ENCODE measurements around the gene PRKCG. TPM values are rescaled to one million over a fixed set of nuclear protein-coding genes. Genes with fewer than 3 reads are reported as not detected.

The PRKCG gene
- total RNA-seq, 3 donors from 2014 or later, result 0.09 to 0.35 TPM; not detected in 1

- DNase-seq (no peak), ATAC-seq (no peak)
- H3K4me3 ChIP-seq, result no peak overlapping the region
- no peaks in the 10 kb centered on the region for H3K36me3 ChIP-seq (ENCODE audit: low read depth)
- H3K4me1 ChIP-seq (ENCODE audit: low read depth), result peaks cover 2% of the 10 kb centered on the region
- intact Hi-C loops (cut with DNase I, micrococcal nuclease), result no loop called here
- no peak for TF ChIP-seq CTCF (IDR thresholded peaks at IDR 0.05)
- H3K9me3 ChIP-seq, result no peaks in the 10 kb centered on the region
These were observed 23.8 kb downstream of the PRKCG start for GRCh38 chr19:53905787-53906186.

GRCh38 chr19:53906211-53907192, 24.5 kb downstream of the PRKCG start:
- H3K9me3 ChIP-seq, result no peaks in the 10 kb centered on the region
- intact Hi-C loops (cut with DNase I, micrococcal nuclease), result no loop called here
- peaks cover 2% of the 10 kb centered on the region for H3K4me1 ChIP-seq (ENCODE audit: low read depth)
- TF ChIP-seq CTCF (IDR thresholded peaks at IDR 0.05), result peak; percentile 74
- DNase-seq (peak; percentile 52 to 60 (median 58)), ATAC-seq (peak; percentile 72)
- no peaks in the 10 kb centered on the region for H3K36me3 ChIP-seq (ENCODE audit: low read depth)
- H3K4me3 ChIP-seq, result no peak overlapping the region

GRCh38 chr19:53907193-53907581, 25.2 kb downstream of the PRKCG start:
- Histone ChIP-seq H3K4me1 (ENCODE audit: low read depth) (peaks cover 2% of the 10 kb centered on the region), H3K36me3 (ENCODE audit: low read depth) (no peaks in the 10 kb centered on the region), H3K4me3 (no peak overlapping the region), H3K9me3 (no peaks in the 10 kb centered on the region)
- ATAC-seq (no peak), DNase-seq (peak in 1 of 3 donors; percentile 24)
- no peak for TF ChIP-seq CTCF (IDR thresholded peaks at IDR 0.05)
- intact Hi-C loops (cut with DNase I, micrococcal nuclease), result no loop called here

GRCh38 chr19:53907690-53908089, 25.7 kb downstream of the PRKCG start:
- no peaks in the 10 kb centered on the region for H3K9me3 ChIP-seq
- no peak for TF ChIP-seq CTCF (IDR thresholded peaks at IDR 0.05)
- DNase-seq, result peak in 1 of 3 donors; percentile 19
- peaks cover 2% of the 10 kb centered on the region for H3K4me1 ChIP-seq (ENCODE audit: low read depth)
- no peak for ATAC-seq
- no peak overlapping the region for H3K4me3 ChIP-seq
- H3K36me3 ChIP-seq (ENCODE audit: low read depth), result no peaks in the 10 kb centered on the region
- intact Hi-C loops (cut with DNase I, micrococcal nuclease), result no loop called here

- Histone ChIP-seq H3K4me3 (no peak overlapping the region), H3K9me3 (no peaks in the 10 kb centered on the region), H3K36me3 (ENCODE audit: low read depth) (no peaks in the 10 kb centered on the region), H3K4me1 (ENCODE audit: low read depth) (peaks cover 2% of the 10 kb centered on the region)
- ATAC-seq (peak; percentile 69), DNase-seq (peak; percentile 25 to 46 (median 42))
- intact Hi-C loops (cut with DNase I, micrococcal nuclease), result no loop called here
- no peak for TF ChIP-seq CTCF (IDR thresholded peaks at IDR 0.05)
These were observed 26.3 kb downstream of the PRKCG start for GRCh38 chr19:53908106-53908934.

All from mucosa of descending colon (tissue), 3 donors.